Smooth muscle cell of the brain vasculature (primary cell): ENCODE measurements around the gene PARVB.

Source experiments
- DNase-seq: peaks from one replicate; pipeline ENCODE4 v3.0.0-alpha.2; 2012; ENCODE audit warnings: low read depth, low spot score

Gene PARVB, protein sequence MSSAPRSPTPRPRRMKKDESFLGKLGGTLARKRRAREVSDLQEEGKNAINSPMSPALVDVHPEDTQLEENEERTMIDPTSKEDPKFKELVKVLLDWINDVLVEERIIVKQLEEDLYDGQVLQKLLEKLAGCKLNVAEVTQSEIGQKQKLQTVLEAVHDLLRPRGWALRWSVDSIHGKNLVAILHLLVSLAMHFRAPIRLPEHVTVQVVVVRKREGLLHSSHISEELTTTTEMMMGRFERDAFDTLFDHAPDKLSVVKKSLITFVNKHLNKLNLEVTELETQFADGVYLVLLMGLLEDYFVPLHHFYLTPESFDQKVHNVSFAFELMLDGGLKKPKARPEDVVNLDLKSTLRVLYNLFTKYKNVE

DNA sequence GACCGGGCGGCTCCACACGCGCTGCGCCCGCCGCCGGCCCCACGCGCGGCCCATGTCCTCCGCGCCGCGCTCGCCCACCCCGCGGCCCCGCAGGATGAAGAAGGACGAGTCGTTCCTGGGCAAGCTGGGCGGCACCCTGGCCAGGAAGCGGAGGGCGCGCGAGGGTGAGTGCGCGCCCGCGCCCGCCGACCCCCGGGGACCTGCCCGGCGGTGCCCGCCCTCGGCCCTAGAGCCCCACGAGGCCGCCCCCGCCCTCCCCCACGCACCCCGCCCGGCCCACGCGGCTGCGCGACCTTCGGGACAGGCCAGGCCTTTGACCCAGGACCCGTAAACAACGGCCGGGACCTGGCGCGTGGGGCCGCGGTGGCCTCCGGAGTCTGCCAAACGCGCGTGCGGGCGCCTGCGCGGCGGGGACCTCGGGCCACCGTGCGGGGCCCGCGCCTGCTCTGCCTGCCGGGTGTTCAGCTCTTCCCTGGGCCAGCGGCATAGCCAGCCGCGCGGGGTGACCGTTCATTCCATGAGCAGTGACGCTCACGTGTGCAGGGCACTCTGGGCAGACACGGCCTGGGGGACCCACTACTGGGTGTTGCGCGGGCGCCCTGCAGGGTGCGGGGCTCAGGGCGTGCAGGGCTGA lies at the start of gene PARVB:
TSS of gene PARVB (plus strand) at position 15 of the 634 bp plus-strand sequence. CDS start at position 53, 38 bp downstream.
- no peak for DNase-seq

DNA sequence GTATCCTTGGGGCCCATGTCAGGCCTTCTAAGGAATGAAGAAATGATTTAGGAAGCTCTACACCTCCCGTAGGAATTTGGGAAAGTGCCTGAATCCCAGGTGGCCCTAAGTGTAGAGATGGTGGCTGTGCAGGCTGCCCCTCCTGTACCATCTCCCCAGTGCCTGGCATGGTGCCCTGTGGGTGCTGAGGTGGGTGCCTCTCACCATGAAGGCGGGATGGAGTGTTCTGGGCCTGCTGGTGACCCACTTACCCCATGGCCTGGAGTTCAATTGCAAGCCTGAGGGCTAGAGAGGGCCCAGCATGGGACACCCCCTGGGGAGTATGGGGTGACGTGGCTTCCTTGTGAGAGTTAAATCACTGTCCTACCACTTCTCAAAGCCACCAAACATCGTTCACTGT lies 49.1 kb upstream of the PARVB start:
- DNase-seq, result no peak

DNA sequence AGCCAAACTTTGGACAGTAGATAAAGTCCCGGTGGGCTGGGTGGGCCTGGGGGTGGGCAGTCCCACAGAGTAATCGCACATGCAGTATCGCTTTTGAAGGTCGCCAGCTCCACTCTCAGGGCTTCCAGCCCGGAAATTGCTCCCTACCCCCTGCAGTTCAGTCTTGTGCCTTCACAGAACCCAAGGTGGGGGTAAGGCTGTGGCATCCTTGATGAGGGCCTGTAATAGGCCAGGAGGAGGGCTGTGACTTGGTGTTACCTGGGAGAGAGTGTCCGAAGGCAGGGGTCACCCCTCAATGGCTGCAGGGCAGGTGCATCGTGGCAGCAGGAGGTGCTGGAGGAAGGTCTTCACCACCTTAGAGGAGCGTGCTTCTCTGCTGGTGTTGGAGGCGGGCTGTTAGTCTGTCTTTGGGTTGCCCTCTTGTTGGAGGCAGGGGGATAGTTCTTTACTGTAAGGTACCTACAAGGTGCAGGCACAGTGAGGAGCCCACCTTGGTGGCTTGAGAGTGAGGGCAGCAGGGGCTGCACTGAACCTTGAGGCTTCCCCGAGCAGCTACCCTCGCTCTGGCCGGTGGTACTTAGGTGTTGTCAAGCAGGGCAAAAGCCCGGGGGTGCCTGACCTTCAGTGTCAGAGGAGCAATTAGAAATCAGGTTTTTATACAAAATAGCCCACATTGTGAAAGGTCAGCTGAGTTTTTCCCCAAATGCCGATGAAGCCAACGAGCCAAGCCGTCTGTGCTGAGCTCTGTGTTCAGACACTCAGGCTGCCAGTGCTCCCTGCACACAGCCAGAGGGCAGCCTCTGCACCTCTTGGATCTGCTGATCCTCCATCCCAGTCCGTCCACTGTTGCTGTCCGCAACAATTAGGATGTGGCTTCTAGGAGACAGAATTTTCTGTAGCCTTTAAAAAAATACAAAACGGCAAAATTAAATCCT lies 47.0 kb upstream of the PARVB start:
- DNase-seq, result no peak

DNA sequence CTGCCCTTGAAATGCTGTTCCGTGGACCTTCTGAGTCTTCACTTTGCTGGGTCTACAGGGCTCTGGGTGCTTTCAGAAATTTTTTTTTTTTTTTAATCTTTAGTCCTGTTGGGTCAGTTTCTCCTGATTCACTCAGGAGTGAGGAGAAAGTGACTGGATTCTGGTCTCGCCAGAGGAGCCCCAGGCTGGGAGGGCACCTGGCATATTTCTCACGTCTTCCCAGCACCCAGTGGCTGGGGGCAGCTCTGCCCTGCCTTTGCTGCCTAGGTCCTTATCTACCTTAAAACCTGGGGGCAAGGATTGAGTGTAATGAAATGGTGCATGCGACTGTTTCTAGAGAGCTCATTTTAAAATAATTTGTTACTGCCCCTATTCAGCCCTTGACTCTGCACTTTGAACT lies 45.5 kb upstream of the PARVB start:
- DNase-seq, result no peak

DNA sequence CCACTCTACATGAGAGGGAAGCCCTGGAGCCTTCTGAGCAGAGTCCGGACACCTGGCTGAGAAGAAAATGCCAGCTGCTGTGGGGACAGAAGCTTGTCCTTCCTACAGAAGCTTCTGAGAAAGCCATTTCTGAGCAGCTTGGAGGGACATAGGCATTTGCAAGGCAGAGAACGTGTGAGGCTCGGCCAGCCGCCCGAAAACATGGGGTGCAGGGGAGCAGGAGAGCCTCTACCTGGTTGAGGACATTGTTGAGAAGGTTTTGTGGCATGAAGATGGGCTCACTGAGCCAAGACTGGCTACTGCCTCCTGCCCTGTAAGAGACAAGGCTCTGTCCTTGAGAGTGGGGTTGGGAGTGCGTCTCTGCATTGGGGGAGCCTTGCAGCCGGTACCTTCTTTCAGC lies 43.5 kb upstream of the PARVB start:
- DNase-seq, result no peak

DNA sequence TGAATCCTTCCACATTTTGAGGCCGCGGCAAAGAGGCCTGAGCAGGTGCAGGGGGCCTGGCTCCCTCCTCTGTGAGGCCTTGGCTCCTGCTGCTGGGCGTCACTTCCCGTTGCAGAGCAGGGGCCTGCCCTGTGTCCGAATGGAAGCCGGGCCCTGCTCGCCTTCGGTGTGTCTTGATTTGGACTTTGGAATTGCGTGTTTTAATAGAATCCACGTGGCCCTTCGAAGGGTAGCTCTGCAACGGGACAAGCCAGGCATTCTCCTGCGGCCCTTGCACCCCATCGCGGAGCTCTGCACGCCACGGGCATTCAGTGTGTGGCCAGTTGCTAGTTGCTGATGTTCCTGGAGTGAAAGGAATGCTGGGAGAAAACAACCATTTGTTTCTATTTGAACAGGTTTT lies 43.1 kb upstream of the PARVB start:
- DNase-seq, result no peak

DNA sequence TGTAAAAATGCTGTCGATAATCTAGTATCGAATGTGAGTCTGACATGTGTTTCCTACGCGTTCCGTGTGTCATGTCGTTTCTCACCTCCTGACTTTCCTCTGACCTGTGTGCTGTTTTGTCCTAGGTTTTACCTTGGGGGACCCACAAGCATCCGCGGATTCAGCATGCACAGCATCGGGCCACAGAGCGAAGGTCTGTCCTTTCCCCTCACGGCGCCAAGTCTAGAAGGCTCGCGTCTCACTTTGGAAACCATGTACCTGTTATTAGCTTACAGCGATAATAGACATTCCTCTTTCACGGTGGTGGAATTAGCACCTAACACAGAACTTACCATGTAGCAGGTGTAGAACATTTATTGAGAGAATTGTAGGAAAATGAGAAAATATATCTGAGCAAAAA lies 40.3 kb upstream of the PARVB start:
- no peak for DNase-seq

DNA sequence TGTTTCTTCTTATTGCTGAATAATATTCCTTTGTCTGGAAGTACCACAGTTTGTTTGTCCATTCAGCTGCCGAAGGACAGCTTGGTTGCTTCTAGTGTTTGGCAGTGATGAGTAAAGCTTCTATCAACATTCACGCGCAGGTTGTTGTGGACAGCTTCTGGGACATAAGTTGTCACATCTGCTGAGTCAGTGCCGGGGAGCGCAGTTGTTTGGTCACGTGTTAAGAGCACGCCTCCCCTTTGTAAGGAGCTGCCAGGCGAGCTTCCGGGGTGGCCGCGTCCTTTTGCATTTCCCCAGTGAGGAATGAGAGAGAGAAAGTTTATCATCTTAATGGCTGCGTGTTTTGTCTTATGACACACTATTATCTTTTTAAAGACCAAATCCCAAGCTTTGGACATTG lies 38.6 kb upstream of the PARVB start:
- DNase-seq, result no peak

DNA sequence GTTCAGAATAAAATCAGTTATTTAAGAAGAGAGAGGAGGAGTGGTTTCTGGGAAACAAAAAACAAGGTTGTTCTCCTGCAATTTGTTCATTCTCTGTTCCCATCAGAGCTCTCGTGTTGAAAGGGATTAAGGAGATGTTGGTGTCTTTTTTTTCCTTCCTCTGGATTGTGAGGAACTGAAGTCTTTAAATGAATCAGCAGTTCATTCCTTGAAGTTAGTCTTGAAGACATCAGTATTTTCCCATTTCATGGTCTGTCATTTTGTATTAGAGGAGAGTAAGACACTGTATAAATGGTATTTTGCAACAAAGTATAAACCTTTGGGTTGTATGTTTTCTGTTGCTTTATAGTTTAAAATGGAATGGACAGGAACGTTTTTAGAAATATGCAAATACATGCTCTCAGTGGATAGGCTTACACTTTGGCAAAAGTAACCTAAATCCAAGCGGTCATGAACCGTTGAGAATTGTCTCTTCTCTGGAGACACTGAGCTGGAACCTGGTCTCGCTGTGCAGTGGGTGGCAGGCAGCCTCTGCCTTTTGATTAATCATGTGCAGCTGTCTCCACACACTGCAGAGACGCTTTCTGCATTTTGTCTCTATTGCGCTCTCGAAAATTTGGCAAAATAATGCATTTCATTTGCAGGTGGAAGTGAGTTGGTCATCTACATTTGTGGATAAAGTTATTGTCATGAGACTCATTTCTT lies 35.8 kb upstream of the PARVB start:
- DNase-seq, result no peak

DNA sequence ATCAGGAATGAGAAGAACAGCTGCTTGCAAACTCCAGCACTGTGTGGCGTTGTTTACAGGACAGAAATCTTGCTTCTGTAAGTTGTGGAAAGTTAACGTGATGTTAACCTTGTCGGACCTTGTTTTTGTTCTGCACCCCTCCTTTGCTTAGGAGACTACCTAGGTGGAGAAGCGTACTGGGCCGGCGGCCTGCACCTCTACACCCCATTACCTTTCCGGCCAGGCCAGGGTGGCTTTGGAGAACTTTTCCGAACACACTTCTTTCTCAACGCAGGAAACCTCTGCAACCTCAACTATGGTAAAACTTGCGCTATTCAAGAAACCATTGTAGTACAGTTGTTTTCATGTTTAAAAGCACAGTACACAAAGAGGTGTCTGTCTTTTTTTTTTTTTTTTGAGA lies 35.1 kb upstream of the PARVB start:
- DNase-seq, result no peak

DNA sequence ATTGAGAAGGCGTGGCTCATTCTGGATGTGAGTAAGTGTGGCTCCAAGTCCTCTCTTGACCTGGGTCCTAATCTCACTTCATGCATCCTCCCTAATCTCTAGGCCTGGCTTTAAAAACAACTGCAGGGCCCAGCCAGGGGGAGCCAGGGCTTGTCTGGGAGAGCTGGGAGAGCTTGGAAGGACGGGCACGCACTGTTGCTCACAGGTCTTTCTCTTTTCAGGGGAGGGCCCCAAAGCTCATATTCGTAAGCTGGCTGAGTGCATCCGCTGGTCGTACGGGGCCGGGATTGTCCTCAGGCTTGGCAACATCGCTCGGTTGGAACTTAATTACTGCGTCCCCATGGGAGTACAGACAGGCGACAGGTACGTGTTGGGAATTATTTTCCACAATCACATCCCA lies 34.1 kb upstream of the PARVB start:
- no peak for DNase-seq

DNA sequence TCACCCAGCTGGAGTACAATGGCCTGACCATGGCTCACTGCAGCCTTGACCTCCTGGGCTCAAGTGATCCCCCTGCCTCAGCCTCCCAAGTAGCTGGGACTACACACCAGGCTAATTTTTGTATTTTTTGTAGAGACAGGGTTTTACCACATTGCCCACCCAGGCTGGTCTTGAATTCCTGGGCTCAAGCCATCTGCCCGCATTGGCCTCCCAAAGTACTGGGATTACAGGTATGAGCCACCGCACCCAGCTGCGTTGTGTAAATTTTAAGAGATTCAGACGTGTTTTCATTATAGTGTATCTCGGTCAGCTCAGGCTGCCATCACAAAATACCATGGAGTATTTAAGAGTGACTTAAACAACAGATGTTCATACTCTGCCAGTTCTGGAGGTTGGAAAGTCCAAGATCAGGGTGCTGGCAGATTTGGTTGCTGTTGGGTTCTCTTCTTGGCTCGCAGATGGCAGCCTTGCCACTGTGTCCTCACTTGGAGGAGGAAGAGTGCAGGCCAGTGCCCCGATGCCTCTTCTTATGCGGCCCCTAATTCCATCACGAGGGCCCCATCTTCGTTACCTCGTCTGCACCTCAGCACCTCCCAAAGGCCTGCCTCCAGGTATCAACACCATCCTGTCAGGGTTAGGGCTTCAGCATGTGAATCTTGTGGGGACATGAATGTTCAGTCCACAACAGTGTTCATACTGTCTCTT lies 32.6 kb upstream of the PARVB start:
- no peak for DNase-seq

DNA sequence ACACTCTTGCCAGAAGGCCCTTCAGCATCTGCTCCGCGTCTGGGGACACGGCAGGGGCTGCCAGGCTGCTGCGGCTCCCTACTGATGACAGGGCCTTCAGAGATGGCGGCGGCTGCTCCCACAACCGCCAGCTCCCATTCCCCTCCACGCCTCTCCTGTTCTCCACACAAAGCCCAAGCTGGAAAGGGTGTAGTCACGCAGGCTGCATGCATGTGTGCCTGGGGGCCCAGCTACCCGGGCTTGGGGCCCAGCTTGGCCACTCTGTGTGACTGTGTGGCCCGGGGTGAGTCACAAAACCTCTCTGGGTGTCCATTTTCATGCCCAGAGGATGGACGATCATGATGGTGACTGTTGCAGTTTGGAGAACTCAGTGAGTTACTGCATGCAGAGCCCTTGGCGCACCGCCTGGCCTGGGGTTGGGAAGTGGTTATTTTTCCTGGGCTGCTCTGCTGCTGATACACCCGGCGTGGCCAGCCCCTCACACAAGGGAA lies 31.7 kb upstream of the PARVB start:
- no peak for DNase-seq

DNA sequence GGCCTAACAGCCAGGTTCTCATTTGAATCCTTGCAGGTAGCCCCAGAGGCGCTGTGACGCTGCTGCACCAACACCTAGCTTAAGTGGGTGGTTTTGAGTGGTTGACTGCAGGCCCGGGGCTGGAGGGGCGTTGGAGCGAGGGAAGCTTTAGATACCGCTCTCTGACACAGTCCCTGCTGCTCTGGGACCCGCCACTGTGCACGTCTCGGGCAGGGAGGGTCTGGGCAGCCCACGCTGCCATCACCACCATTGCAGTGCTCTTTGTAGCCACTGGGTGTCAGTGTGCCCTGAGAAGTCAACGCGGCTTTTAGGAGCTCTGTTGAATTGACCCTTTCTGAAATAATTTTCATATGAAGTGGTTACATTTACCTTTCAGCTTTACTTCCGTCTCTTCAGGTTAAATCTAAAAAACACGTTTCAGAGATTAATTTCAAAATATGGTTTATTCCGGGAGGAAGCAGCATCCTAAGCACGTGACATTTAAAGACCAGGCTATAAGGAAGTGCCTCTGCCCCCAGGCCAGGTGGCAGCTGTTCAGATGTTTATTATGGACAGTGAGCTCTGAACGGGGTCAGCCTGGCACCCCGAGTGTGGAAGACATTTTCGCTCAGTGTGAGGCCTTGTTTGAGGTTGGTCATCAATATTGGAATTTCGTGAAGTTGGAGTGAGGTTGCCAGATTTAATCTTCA lies 30.9 kb upstream of the PARVB start:
- DNase-seq, result peak; percentile 36

DNA sequence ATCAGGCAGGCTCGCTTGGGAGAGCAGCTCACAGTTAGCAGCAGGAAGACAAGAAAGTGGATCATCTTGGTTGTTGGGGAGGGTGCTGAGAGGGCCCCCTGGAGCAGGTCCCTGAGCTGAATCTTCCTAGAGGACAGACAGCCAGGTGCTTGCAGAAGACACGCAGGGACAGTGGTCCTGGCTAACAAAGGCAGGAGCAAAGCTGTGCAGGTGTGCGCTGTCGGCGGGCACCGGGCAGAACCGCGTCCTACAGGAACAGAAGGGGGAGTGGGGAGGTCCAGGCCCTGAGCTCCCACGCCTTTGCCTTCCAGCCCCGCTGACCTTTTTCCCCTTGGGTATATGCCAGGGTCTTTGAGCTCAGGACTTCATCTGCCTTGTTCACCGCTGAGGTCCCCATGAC lies 30.1 kb upstream of the PARVB start:
- DNase-seq, result no peak

DNA sequence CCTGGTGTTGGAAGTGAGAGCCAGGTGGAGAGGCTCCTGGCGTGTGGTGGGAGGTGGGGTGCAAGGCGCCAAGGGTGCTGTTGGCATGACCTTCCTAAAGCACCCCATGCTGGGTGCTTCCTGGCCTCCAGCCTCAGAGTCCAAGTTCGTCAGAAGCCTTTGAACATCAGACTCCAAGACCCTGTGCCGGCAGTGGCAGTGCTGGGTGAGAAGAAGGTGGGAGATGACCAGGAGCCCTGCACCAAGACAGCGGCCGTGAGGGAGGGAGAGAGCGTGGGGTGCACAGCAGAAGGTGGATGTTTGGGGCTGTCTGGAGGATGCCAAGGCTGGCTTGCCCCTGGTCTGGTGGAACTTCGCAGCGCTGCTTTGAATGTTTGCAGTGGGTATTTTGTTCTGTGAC lies 29.7 kb upstream of the PARVB start:
- no peak for DNase-seq

DNA sequence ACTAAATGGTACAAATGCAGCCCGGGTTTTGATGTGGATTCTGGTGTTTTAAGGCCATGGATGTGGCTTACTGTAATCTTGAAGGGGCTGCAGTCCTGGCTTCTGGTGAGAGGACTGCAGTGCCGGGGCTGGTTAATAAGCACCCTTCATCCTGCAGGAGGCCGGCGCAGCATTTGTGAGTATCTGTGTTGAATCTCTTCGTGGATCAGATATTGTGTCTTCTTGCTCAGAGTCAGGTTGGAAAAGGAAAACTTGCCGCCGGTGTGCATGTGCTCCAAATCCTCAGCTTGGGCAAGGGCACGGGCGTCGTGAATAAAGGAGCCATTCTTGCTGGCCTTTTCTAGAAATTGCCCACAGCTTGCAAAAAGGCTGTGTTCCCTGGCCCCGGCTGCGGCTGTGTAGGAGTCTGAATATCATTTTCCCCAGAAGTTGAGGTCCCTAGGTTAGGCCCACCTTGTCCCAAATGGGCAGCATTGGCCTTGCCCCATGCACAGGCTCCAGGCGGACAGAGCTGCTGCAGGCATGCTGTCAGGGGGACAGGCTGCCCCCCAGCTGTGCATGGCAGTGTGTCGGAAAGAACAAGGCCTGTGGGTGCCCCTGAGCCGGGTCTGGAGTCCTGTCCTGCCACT lies 28.9 kb upstream of the PARVB start:
- DNase-seq, result no peak

DNA sequence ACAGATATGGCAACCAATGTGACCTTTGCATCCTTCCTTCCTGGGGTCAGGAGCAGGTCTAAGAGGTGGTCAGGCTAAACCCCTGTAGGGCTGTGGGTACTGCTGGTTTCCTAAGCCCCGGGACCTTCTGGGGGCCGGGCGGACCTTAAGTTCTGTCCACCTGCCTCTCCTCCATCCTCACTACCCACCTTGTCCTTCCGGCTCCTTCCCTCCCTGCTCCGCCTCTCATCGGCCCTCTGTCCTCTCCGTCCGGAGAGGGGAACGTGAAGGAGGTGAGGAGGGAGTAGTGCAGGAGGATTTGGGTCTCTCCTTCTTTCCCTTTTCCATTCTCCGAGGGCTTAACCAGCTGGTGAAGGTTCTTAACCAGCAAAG lies 28.3 kb upstream of the PARVB start:
- no peak for DNase-seq

DNA sequence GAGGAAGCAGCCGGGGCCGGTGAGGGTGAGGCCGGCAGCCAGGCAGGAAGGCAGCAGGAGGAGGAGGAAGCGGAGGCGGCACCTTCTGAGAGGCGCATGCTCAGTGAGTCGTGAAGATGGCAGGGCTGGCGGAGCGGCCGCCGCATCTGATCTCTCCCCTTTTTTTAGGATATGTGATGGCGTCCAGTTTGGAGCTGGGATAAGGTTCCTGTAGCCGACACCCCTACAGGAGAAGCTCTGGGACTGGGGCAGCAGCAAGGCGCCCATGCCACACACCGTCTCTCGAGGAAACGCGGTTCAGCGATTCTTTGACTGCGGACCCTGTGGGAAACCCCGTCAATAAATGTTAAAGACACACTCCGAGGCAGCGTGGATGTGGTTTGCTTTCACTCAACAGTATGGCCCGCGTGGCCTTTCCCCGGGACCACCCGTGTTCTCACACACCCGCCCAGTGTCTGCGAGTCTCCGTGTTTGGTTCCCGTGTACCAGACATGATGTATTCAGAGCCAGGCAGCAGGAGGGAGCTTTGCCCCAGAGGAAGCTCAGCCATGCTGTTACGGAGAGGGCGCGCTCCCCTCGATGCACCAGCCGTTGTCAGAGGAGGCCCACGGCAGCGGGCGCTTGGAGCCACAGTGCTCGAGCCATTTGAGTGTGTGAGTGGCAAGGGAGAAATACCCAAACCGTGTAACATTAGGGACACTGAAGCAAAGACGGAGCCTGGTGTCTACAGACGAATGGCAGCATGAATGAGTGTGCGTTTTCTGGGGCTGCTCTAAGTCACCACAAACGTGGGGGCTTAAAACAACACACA lies 27.7 kb upstream of the PARVB start:
- no peak for DNase-seq
